Measurements from ENCODE around the gene WDTC1.

DNA sequence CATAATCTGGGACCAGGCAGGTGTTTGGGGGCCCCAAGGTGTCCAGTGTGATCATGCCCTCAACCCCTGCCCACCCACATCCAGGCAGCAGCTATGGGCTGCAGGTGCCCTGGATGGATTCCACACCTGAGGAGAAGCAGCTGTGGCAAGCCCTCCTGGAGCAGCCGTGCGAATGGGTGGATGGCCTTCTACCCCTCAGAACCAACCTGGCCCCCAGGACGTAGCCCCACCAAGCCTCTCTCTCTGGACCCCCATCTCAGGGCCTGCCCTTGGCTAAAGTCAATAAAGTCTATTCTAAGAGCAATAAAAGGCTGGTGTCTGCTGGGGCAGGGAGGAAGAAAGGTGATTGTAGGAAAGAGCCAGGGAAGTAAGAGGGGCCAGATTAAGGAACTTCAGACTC is 119.2 kb downstream of the WDTC1 start:
- TF ChIP-seq, protein P1, sequence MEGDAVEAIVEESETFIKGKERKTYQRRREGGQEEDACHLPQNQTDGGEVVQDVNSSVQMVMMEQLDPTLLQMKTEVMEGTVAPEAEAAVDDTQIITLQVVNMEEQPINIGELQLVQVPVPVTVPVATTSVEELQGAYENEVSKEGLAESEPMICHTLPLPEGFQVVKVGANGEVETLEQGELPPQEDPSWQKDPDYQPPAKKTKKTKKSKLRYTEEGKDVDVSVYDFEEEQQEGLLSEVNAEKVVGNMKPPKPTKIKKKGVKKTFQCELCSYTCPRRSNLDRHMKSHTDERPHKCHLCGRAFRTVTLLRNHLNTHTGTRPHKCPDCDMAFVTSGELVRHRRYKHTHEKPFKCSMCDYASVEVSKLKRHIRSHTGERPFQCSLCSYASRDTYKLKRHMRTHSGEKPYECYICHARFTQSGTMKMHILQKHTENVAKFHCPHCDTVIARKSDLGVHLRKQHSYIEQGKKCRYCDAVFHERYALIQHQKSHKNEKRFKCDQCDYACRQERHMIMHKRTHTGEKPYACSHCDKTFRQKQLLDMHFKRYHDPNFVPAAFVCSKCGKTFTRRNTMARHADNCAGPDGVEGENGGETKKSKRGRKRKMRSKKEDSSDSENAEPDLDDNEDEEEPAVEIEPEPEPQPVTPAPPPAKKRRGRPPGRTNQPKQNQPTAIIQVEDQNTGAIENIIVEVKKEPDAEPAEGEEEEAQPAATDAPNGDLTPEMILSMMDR (IDR thresholded peaks at IDR 0.05; ENCODE audit: low read depth, low read length): no peak
- TF ChIP-seq EZH2phosphoT487 (IDR thresholded peaks at IDR 0.05; ENCODE audit: low read depth): no peak

All from OCI-LY3 (cell line).